HG02623 (cell line): ENCODE measurements around the gene RABEPK.
"Not testable (repeated sequence)": the region's sequence is repeated elsewhere in the genome, so short reads cannot be mapped to it uniquely, and the experiment has no call there.

Source experiments
- ATAC-seq: cut with Tn5 transposase; IDR thresholded peaks from one replicate; pipeline ENCODE4 v1.9.1; 2021; ENCODE audit warnings: moderate library complexity; ENCODE audit not compliant: unreplicated experiment

RABEPK gene

GRCh38 chr9:125200216-125201047 is at the start of gene RABEPK:
RABEPK (plus strand) TSS chr9:125200542; CDS start chr9:125203014, 2,472 bp downstream.
- ATAC-seq: peak; percentile 97

DNA sequence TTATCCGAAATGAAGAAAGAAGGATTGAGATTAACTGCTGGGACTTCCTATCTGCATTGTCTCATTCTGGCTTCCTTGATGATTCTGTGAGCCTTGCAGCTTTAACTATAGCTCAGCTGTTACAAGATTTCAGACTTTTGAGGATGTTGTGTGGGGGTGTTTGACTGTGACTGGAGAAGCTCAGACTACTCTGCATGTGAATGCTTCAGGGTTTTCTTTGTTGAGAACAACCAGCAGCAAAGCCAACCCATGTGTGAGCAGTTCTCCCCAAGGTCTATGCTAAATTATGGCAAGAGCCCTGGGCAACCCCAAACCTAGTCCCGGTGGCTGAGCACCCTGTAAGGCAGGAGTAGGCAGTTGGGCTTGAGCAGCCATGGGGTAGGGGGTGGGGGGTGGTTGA is 48.6 kb upstream of the RABEPK start:
- ATAC-seq: no peak

DNA sequence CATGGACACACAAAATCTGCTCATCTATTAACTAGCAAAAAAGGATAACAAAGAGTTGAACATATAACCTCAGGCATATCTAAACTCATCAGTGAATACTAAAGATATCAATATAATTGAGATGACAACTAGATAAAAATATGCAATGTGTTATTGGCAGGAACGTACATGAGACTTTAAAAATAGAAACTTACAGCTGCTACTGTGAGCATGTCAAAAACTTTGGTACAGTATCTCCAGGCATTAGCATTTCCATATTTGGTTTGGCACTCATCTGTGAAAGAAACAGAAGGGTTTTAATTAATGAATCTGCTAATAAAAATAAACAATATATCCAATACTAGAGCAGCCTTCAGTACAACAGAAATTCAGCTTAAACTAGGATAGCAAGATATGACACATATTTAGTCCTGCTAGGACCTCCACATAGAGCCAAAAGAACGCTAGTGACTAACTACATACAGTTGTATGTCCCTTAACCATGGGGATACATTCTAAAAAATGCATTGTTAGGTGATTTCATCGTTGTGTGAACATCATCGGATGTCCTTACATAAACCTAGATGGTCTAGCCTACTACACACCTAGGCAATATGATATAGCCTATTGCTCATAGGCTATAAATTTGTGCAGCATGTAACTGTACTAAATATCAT is 46.5 kb upstream of the RABEPK start:
- ATAC-seq: no peak

DNA sequence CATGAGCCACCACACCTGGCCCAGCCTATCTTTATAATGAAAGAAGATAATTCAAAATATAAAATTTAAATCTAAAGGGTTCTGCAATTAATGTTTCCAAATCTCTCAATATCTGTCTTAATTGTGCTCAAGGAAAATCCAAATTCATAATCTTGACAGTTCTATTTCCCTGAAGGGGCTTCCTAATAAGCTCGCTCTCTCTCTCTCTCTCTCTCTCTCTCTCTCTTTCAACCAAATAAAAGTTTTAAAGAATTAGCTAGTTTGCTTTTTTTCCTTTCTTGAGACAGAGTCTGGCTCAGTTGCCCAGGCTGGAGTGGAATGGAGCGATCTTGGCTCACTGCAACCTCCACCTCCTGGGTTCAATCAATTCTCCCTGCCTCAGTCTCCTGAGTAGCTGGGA is 43.8 kb upstream of the RABEPK start:
- ATAC-seq: no peak

- ATAC-seq: no peak
These were observed 39.6 kb upstream of the RABEPK start for GRCh38 chr9:125160750-125161149.

GRCh38 chr9:125161284-125161918 is 38.9 kb upstream of the RABEPK start:
- ATAC-seq: no peak

DNA sequence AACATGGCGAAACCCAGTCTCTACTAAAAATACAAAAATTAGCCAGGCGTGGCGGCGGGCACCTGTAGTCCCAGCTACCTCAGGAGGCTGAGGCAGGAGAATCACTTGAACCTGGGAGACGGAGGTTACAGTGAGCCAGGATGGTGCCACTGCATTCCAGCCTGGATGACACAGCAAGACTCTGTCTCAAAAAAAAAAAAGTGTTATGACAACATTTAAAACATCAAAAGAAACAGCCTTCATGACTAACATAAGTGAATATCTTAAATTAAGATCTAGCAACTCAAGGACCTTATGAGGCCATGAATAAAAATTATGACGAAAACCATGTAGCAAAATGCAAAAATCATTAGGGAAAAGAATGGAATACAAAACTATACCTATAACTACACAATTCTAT is 37.5 kb upstream of the RABEPK start:
- not testable (repeated sequence) for ATAC-seq

- ATAC-seq: no peak
These were observed 33.6 kb upstream of the RABEPK start for GRCh38 chr9:125166762-125167161.

- ATAC-seq: no peak
These were observed 30.4 kb upstream of the RABEPK start for GRCh38 chr9:125169895-125170294.

- ATAC-seq: no peak
These were observed 28.1 kb upstream of the RABEPK start for GRCh38 chr9:125172031-125172755.

- ATAC-seq: no peak
These were observed 23.7 kb upstream of the RABEPK start for GRCh38 chr9:125176636-125177035.

- ATAC-seq: no peak
These were observed 22.5 kb upstream of the RABEPK start for GRCh38 chr9:125177888-125178287.

- not testable (repeated sequence) for ATAC-seq
These were observed 20.6 kb upstream of the RABEPK start for GRCh38 chr9:125179776-125180175.

DNA sequence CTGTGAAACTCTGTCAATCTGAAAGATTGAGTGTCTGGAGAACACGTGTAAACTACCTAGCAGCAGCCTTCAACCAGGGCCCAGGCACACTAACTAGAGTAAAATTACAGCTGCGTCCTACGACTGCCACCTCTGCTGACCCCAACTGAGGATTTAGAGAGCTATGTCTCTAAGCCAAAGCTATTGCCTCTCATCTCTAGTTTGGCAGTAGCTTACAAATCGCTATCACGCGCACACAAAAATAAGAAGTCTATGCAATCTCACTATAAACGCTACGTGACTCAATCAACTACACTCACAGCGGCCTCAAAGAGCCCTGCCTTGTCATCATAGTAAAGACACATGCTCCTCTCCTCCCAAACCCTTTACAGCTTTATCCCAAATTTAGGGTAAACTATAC is 19.5 kb upstream of the RABEPK start:
- no peak for ATAC-seq

DNA sequence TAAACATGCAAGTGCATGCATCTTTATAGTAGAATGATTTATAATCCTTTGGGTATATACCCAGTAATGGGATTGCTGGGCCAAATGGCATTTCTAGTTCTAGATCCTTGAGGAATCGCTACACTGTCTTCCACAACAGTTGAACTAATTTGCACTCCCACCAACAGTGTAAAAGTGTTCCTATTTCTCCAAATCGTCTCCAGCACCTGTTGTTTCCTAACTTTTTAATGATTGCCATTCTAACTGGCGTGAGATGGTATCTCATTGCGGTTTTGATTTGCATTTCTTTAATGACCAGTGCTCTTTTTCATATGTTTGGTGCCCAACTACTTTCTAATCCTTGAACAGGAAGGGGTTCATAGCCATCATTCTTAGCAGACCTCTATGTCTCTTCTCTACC is 18.6 kb upstream of the RABEPK start:
- ATAC-seq: not testable (repeated sequence)

DNA sequence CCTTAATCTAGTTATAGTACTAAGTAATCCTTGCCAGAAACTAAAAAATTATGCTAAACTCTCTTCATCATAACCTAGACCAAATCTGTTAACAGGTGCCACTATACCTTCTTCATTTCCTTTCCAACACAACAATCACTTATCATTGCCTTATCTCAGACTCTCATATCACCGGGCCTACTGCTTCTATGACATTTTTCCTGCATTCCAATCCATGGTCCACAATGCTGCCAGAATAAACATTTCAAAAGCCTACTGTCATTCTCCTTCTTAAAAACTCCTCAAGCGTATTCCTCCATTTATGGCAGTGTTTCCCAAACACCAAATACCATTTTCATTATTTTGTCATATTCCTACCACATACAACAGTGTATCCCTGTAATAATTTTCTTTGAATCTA is 17.3 kb upstream of the RABEPK start:
- ATAC-seq: no peak

DNA sequence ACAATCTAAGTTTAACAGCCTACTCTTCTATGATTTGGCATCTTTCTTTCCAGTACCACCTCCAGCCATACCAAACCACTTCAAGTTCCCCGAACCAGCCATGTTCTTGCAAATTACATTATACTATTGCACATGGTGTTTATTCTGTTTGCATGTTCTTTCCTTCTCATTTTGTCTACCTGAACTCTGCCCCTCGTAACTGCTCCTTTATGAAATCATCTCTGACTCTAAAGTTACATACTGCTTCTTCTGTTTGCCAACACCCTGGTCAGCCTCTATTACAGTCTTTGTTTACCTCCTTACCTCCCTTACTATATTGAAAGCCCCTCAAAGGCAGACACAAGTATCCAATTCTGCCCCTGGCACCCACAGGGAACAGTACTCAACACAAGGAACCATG is 16.8 kb upstream of the RABEPK start:
- ATAC-seq: no peak

GRCh38 chr9:125189011-125189360 is 11.4 kb upstream of the RABEPK start:
- peak; percentile 10 for ATAC-seq

DNA sequence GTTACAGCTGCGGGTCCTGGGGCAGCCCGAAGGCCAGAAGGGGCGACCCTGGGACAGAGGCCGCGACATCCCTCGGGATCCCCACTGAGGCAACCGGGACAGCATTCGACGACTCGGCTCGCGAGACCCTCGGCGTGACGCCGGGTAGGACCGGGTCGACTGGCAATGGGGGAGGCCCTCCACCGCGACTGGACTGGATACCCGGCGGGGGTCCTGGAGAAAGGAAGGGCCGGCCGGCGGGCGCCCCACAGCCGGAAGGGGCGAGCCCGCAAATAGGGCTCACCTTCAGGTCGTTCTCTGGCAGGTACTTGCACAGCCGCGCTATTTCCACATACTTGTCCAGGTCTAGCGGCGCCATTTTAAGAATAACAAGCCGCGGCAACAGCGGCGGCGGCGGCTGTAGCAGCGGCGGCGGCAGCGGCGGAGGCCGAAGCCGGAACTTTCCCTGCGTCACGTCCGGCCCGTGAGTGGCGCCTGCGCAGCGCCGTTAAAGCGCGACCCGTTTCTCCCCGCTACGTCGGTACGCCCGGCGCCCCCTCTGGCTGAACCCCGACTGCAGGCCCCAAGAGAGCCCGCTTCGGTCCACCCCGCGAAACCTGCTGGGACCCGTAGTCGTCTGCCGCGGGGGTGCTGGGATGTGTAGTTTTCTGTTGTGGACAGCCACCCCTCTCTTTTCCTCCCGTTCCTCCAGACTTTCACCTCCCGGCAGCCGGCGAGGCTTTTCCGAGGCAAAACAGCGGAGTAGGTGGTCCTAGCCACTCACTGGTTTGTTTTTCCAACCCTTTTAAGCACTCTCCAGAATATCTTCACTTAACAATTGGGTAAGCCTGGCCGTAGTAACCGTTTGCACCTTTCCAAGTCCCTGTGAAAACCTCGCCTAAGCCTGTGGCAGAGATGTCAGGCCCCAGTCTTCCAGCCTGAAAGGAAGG is 10.7 kb upstream of the RABEPK start, which contains the start of gene PPP6C:
Gene PPP6C (minus strand): TSS at position 443 of the 929 bp plus-strand sequence. CDS start 85 bp downstream, at position 358.
- ATAC-seq: peak; percentile 95

- ATAC-seq: no peak
These were observed 10.0 kb upstream of the RABEPK start for GRCh38 chr9:125190361-125190801.
